Measurements from ENCODE around the gene GABARAP.

GABARAP gene

DNA sequence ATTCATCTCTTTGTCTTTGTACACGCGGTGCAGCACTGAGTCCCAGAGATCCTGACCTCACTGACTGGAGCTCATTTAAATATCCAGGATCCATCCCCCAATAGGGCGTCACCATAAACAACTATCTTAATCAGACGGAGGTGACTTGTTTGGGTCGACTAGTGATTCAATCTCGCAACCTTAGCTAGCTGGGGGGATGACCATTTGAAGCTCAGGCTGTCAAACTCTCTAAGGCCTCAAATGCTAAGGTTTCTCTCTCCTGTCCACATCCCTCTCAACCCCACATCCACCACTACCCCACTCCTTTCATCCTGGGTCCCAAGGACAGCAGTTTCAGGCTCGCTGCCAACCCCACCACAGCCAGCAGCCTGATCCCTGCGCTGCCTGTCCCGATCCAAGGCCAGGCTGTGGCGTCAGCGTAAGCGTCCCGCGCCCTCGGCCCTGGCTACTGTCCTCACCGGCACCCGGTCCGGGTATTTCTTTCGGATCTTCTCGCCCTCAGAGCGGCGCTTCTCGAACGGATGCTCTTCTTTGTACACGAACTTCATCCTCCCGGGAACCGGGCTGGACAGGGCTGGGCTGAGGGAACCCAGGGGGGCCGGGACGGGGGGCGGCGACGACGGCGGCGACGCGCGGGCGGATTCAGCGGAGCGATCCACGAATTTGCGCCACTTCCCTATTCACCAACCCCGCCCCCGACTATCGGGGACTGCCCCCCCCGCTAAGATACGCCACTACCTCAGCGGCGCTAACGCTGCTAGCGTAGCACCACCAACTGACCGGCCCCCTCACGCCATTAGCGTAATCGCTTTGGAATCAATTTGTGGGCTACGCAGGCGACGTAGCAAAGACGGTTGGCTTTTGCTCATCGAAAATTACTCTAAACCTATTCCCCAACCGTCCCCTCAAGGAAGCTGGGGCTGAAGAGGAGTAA, at the start of gene GABARAP:
TSS of gene GABARAP (minus strand) at position 667 of the 934 bp plus-strand sequence. CDS start at position 548, 119 bp downstream.
- in situ Hi-C loops (cut with MboI; ENCODE audit: low sequenced_read_pairs) = no loop called here

GRCh38 chr17:7290685-7291084, 48.4 kb upstream of the GABARAP start:
- in situ Hi-C loops (cut with MboI; ENCODE audit: low sequenced_read_pairs) = loop anchor here (10.0 kb wide), 1 partner anchor 246 kb away; the partner anchor contains the start of gene SLC16A11

GRCh38 chr17:7290166-7290565, 47.9 kb upstream of the GABARAP start:
- in situ Hi-C loops (cut with MboI; ENCODE audit: low sequenced_read_pairs) = loop anchor here (10.0 kb wide), 1 partner anchor 245 kb away; the partner anchor contains the start of gene SLC16A11

- in situ Hi-C loops (cut with MboI; ENCODE audit: low sequenced_read_pairs) = loop anchor here (10.0 kb wide), 1 partner anchor 245 kb away; the partner anchor contains the start of gene SLC16A11
Observed at GRCh38 chr17:7289256-7290032, 47.2 kb upstream of the GABARAP start.

DNA sequence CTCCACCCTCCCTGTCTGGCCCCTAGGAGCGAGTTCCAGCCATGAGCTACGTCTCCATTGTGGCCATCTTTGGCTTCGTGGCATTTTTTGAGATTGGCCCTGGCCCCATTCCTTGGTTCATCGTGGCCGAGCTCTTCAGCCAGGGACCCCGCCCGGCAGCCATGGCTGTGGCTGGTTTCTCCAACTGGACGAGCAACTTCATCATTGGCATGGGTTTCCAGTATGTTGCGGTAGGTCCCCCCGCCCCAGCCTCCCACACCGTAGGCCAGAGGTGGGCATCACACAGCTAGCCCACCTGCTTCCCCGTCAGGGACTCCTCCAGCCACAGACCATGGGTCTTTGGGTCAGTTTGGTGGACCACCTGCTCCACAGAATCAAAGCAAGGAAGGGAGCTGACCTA, 43.4 kb upstream of the GABARAP start:
- in situ Hi-C loops (cut with MboI; ENCODE audit: low sequenced_read_pairs) = no loop called here

- in situ Hi-C loops (cut with MboI; ENCODE audit: low sequenced_read_pairs) = no loop called here
Observed at GRCh38 chr17:7284911-7285310, 42.7 kb upstream of the GABARAP start.

GRCh38 chr17:7283471-7284216, 41.4 kb upstream of the GABARAP start:
- in situ Hi-C loops (cut with MboI; ENCODE audit: low sequenced_read_pairs) = no loop called here

DNA sequence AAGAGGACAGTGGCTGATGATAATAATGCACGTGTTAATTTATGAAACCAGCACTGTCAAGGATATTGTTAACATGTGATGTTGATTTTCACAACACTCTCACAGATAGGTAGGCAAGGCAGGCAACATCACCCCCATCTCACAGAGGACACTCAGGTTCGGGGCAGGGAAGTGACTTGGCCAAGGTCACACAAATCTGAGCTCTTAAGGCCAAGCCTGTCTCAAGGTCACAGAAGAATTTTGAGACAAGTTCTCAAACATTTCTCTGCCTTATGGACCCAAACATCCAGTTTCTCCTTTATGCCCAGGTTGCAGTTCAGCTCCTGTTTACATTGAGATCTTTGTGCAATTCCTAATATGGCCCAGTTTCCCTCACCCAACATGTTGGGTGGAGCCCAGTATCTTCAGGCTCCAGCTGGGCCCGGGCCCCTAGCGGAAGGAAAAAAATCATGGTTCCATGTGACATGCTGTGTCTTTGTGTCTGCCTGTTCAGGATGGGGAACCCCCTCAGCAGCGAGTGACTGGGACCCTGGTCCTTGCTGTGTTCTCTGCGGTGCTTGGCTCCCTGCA, 40.6 kb upstream of the GABARAP start:
- in situ Hi-C loops (cut with MboI; ENCODE audit: low sequenced_read_pairs) = no loop called here

GRCh38 chr17:7281953-7282751, 39.9 kb upstream of the GABARAP start:
- in situ Hi-C loops (cut with MboI; ENCODE audit: low sequenced_read_pairs) = no loop called here

- in situ Hi-C loops (cut with MboI; ENCODE audit: low sequenced_read_pairs) = no loop called here
Observed at GRCh38 chr17:7281074-7281952, 39.1 kb upstream of the GABARAP start, which contains the start of gene SLC2A4. Gene SLC2A4 (plus strand): TSS chr17:7281718. CDS start chr17:7281935, 217 bp downstream.

DNA sequence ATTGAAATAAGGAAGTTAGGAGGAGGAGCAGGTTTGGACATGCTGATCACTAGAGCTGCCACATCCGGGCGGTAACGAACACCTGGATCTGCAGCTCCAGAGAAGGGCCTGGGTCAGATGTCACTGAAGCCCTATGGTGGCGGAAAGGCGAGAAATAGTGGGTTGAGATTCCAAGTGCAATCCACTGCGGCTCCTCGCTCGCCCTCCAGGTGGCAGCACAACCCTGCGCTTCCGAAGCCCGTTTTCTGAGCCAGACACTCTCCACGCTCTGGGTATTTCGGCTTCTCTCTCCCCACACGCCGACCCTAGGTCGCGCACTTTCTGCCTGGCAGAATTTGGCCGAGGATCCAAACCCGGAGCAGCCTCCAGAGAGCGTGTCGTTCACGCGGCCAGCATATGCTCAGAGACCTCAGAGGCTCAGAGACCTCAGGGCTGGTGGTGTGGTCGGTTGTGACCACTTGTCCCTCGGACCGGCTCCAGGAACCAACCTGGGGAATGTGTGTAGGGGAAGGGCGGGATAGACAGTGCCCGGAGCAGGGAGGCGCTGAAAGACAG, 38.3 kb upstream of the GABARAP start:
- in situ Hi-C loops (cut with MboI; ENCODE audit: low sequenced_read_pairs) = no loop called here

DNA sequence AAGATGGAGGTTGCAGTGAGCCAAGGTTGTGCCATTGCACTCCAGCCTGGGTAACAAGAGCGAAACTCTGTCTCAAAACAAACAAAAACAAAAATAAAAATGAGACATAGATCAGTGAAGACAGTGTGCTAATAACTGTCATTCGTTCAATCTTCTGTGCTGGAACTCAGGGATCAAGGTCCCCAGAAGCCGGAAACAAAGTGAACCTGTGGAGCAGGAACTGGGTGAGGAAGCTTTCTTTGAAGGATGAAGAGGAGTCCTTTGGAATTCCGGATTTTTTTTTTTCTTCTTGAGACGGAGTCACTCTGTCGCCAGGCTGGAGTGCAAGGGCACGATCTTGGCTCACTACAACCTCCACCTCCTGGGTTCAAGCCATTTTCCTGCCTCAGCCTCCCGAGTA, 37.2 kb upstream of the GABARAP start:
- in situ Hi-C loops (cut with MboI; ENCODE audit: low sequenced_read_pairs) = no loop called here

DNA sequence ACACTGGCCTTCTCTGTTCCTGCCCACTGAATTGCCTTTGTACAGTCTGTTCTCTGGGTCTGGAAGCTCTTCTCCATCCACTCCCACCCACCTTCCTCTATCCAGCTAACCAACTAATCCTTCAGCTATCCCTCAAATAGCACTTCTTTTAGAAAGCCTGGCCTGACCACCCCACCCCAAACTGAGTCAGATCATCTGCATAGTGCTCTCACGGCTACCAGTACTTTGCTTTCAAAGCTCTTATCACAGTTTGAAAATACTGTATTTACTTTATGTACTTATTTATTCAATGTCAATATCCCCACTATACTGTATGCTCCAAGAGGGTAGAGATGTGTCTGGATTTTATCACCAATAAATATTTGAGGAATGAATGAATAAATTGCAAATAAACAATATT, 24.5 kb upstream of the GABARAP start:
- in situ Hi-C loops (cut with MboI; ENCODE audit: low sequenced_read_pairs) = no loop called here

DNA sequence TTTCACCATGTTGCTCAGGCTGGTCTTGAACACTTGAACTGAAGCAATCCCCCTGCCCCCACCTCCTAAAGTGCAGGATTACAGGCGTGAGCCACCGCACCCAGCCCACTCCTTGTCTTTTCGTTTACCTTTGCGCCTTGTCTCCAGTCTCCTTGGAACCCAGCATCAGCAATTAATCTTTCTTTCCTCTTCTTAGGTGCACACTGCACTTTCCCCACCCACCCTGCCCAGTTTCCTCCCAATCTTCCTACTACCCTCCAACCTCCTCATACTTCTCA, 21.5 kb upstream of the GABARAP start:
- in situ Hi-C loops (cut with MboI; ENCODE audit: low sequenced_read_pairs) = no loop called here

GRCh38 chr17:7262935-7263800, 20.9 kb upstream of the GABARAP start:
- in situ Hi-C loops (cut with MboI; ENCODE audit: low sequenced_read_pairs) = no loop called here

- in situ Hi-C loops (cut with MboI; ENCODE audit: low sequenced_read_pairs) = no loop called here
Observed at GRCh38 chr17:7262192-7262934, 20.1 kb upstream of the GABARAP start, which contains the start of gene CLDN7. Gene CLDN7 (minus strand): TSS chr17:7262478. CDS start chr17:7262043, 435 bp downstream.
